B cell (primary cell): ENCODE measurements around the gene PNKD. TPM values are rescaled to one million over a fixed set of nuclear protein-coding genes. Genes with fewer than 3 reads are reported as not detected.

ENCODE experiments used
- ATAC-seq: fragments of 200-7000 bp; cut with Tn5 transposase; one replicate; pipeline ENCODE4 v1.10.0; 2021; ENCODE audit warnings: low read depth, mild to moderate bottlenecking, moderate number of reproducible peaks, moderate library complexity
- CTCF ChIA-PET: fragments of 350-600 bp; sonication (Branson Sonifier 250); formaldehyde crosslinking; loops from one replicate; lab custom pipeline; 2021; ENCODE audit warnings: antibody characterized with exemption, inconsistent platforms; lab: Charles Lee
- POLR2A ChIA-PET: fragments of 350-600 bp; sonication (Branson Sonifier 250); formaldehyde crosslinking; loops from one replicate; lab custom pipeline; 2021; ENCODE audit warnings: antibody characterized with exemption; lab: Charles Lee
- DNase-seq: peaks from one replicate; pipeline ENCODE4 v3.0.0; 2013
- H2AFZ ChIP-seq: 2 replicates; pipeline ENCODE4 v1.6.1; 2012; ENCODE audit warnings: mild to moderate bottlenecking, low read depth, low read length; ENCODE audit not compliant: insufficient read depth, poor library complexity, severe bottlenecking
- H3K27ac ChIP-seq, 2 donors: 1 replicate in 1 of 2; 2 replicates in 1 of 2; pipeline ENCODE4 v1.5.1; 2012 to 2013; ENCODE audit warnings: low read length in 2 of 2, mild to moderate bottlenecking in 2 of 2, moderate library complexity in 1 of 2
- H3K27me3 ChIP-seq, 4 experiments: fragments of 200-600 bp in 1 of 4; sonication (generic) in 1 of 4; replicated peaks in 1 of 4; 1 replicate in 2 of 4; 2 replicates in 2 of 4; pipeline versions ENCODE4 v1.6.1 to v1.7.0; 2013 to 2016; ENCODE audit warnings: low read length in 3 of 4, mild to moderate bottlenecking in 2 of 4, mixed read lengths in 1 of 4, moderate library complexity in 1 of 4; ENCODE audit not compliant: insufficient read depth in 4 of 4, control insufficient read depth in 3 of 4; ENCODE audit errors: control extremely low read depth in 1 of 4
- H3K36me3 ChIP-seq, 2 experiments: replicated peaks in 1 of 2; 1 replicate in 1 of 2; 2 replicates in 1 of 2; pipeline versions ENCODE4 v1.6.1 to v1.7.1; 2013; ENCODE audit warnings: low read length in 1 of 2; ENCODE audit not compliant: insufficient read depth in 2 of 2, control insufficient read depth in 1 of 2; ENCODE audit errors: control extremely low read depth in 1 of 2, extremely low read depth in 1 of 2
- H3K4me1 ChIP-seq, 2 donors: fragments of 200-600 bp in 1 of 2; sonication (generic) in 1 of 2; 1 replicate in 1 of 2; 2 replicates in 1 of 2; pipeline versions ENCODE4 v1.5.1 to v1.6.1; 2013 to 2017; ENCODE audit warnings: low read length in 2 of 2; ENCODE audit not compliant: control insufficient read depth in 2 of 2, insufficient read depth in 2 of 2
- H3K4me2 ChIP-seq: replicated peaks from 2 replicates; pipeline ENCODE3; 2012; ENCODE audit warnings: mild to moderate bottlenecking, low read depth, low read length; ENCODE audit not compliant: poor library complexity, severe bottlenecking
- H3K4me3 ChIP-seq, 5 experiments: fragments of 200-600 bp in 1 of 5; sonication (generic) in 1 of 5; 1 replicate in 3 of 5; 2 replicates in 2 of 5; pipeline versions ENCODE4 v1.5.1 to v1.7.0; 2011 to 2016; ENCODE audit warnings: low read length in 4 of 5, mild to moderate bottlenecking in 4 of 5, low read depth in 2 of 5, control low read depth in 1 of 5, moderate library complexity in 1 of 5; ENCODE audit not compliant: insufficient read depth in 1 of 5; ENCODE audit errors: control extremely low read depth in 1 of 5, extremely low read depth in 1 of 5
- H3K79me2 ChIP-seq: fragments of 200-600 bp; sonication (generic); one replicate; pipeline ENCODE4 v1.6.0; 2016; ENCODE audit warnings: low read length; ENCODE audit not compliant: control insufficient read depth, insufficient read depth
- H3K9ac ChIP-seq: fragments of 200-600 bp; sonication (generic); 2 replicates; pipeline ENCODE4 v1.6.1; 2017; ENCODE audit warnings: mild to moderate bottlenecking, low read length, moderate library complexity
- H3K9me3 ChIP-seq, 3 donors: one replicate each; pipeline versions ENCODE4 v1.6.1 to v1.7.1; 2013; ENCODE audit warnings: low read length in 2 of 3; ENCODE audit not compliant: control insufficient read depth in 2 of 3, insufficient read depth in 1 of 3; ENCODE audit errors: control extremely low read depth in 1 of 3
- H4K20me1 ChIP-seq: 2 replicates; pipeline ENCODE4 v1.6.0; 2012; ENCODE audit warnings: mild to moderate bottlenecking, low read length; ENCODE audit not compliant: insufficient read depth, control insufficient read depth, poor library complexity, severe bottlenecking
- H3K27ac Mint-ChIP-seq: one replicate; pipeline ENCODE4 v1.8.0; 2021; ENCODE audit warnings: mixed read lengths
- H3K27me3 Mint-ChIP-seq: one replicate; pipeline ENCODE4 v1.8.0; 2021; ENCODE audit warnings: mixed read lengths
- H3K4me1 Mint-ChIP-seq: one replicate; pipeline ENCODE4 v1.8.0; 2021; ENCODE audit warnings: mixed read lengths
- H3K4me3 Mint-ChIP-seq: one replicate; pipeline ENCODE4 v1.8.0; 2021; ENCODE audit warnings: mixed read lengths
- H3K9me3 Mint-ChIP-seq: one replicate; pipeline ENCODE4 v1.8.0; 2022; ENCODE audit warnings: mixed read lengths; ENCODE audit not compliant: insufficient read depth
- EZH2 ChIP-seq: IDR thresholded peaks from 2 replicates; pipeline ENCODE4 v1.6.1; 2012; ENCODE audit warnings: borderline replicate concordance, low read depth, mild to moderate bottlenecking, moderate library complexity, low read length; ENCODE audit not compliant: insufficient read depth, poor library complexity, severe bottlenecking
- WGBS: methylation state at CpG from one replicate; pipeline ENCODE4 v1.1.5; 2013; ENCODE audit warnings: missing lambda C conversion rate; ENCODE audit not compliant: insufficient coverage; 5-methylcytosine and 5-hydroxymethylcytosine counted together
- intact Hi-C: fragments of 100-400 bp; cut with micrococcal nuclease; formaldehyde crosslinking; loops from one replicate; pipeline ENCODE4 v1.10.0; 2022
- polyA plus RNA-seq: library from polyadenylated mRNA; depleted of rRNA; stranded (reverse); fragments of >200 nt; gene quantifications from 2 replicates; pipeline ENCODE4 v1.2.3, GENCODE V29; 2012
- total RNA-seq, 2 donors: library from RNA; stranded (reverse); fragments of 120-200 nt in 1 of 2; gene quantifications; 1 replicate in 1 of 2; 2 replicates in 1 of 2; pipeline versions ENCODE4 v1.2.3 to v1.2.4, GENCODE V29; 2013 to 2022
- TF ChIP-seq, protein P1 (sequence below): fragments of 200-600 bp; IDR thresholded peaks from one replicate; pipeline ENCODE4 v1.8.0; 2022; ENCODE audit warnings: antibody characterized with exemption, mild to moderate bottlenecking

PNKD gene
- total and polyA plus RNA-seq, 2 donors (not counting 1 experiment from before 2014, with no cell fraction given), result 29.7 to 55.8 TPM

DNA sequence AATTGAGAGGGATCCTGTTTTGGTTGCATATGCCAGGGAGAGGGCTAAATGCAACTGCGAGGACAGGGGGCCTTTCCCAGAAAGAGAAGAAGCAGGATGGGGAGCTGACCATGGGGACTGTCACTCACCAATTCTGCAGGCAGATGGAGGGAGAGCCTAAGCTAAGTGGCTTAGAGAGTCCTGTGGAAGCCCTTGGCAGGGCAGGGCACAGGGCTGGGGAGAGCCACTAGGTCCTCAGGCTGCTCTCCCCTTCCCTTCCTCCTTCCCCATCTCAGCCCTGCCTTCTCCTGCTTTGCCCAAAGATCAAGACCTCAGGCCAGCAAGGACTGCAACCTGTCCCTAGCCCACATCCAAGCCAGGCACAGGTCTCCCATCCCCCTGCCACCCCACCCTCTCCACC, 62.0 kb downstream of the PNKD start:
- Mint-ChIP-seq H3K4me3 (no peak overlapping the region), H3K4me1 (peaks cover 51% of the 10 kb centered on the region), H3K27me3 (peaks cover 3% of the 10 kb centered on the region), H3K9me3 (no peaks in the 10 kb centered on the region), H3K27ac (no peak overlapping the region)
- TF ChIP-seq, protein P1, sequence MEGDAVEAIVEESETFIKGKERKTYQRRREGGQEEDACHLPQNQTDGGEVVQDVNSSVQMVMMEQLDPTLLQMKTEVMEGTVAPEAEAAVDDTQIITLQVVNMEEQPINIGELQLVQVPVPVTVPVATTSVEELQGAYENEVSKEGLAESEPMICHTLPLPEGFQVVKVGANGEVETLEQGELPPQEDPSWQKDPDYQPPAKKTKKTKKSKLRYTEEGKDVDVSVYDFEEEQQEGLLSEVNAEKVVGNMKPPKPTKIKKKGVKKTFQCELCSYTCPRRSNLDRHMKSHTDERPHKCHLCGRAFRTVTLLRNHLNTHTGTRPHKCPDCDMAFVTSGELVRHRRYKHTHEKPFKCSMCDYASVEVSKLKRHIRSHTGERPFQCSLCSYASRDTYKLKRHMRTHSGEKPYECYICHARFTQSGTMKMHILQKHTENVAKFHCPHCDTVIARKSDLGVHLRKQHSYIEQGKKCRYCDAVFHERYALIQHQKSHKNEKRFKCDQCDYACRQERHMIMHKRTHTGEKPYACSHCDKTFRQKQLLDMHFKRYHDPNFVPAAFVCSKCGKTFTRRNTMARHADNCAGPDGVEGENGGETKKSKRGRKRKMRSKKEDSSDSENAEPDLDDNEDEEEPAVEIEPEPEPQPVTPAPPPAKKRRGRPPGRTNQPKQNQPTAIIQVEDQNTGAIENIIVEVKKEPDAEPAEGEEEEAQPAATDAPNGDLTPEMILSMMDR, result no peak
- no peak for TF ChIP-seq EZH2
- Histone ChIP-seq H3K9ac (no peak overlapping the region), H3K4me3 (no peak overlapping the region), H3K4me2 (no peak overlapping the region), H3K9me3 (peaks cover 0 to 4% (median 0%) of the 10 kb centered on the region in 3 donors), H3K4me1 (peaks cover 24 to 38% of the 10 kb centered on the region in 2 donors), H3K36me3 (no peaks in the 10 kb centered on the region), H2AFZ (no peak overlapping the region), H3K79me2 (no peaks in the 10 kb centered on the region), H3K27ac (no peak overlapping the region), H3K27me3 (no peaks in the 10 kb centered on the region), H4K20me1 (no peaks in the 10 kb centered on the region)
- WGBS, result 80% methylated on average over 1 of the region's 1 CpG
- ChIA-PET CTCF (interaction anchor here (1.5 kb wide), 1 partner anchor 24 kb away, joined by 4 read pairs; the partner anchor contains the start of gene CATIP), POLR2A (interaction anchor here (0.7 kb wide), 1 partner anchor 37 kb away, joined by 3 read pairs; no protein-coding TSS in a partner anchor)
- intact Hi-C loops, result no loop called here
- ATAC-seq (no peak), DNase-seq (no peak)

DNA sequence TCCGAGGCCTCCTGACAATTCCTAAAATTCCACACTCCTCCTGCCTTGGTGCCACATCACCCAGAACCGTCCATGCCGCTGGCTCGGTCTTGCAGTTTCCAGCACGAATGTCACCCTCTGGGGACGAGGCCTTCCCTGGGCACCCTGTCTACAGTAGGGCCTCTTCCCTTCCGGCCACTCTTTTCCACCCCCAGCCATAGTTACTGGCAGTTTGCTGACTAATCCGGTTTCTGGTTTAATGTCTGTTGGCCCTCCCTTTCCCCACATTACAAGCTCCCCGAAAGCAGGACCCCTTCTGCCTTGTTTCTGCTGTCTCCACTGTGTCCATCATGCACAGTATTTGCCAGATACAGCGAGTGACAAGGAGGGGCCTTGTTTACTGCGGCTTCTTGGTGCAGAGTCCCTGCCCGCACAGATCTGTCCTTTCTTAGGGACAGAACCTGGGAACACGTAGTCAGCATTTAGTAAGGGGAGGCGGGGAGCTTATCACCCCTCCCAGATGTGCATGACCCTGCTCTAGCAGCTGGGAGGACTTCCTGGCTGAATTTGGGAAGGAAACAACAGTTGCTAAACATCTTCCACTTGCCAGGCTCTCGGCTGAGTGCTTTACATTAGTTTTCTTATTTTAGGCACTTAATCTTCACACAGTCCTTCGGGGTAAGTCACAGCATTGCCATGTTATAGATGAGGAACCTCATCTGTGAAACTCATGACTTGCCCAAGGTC, 62.8 kb downstream of the PNKD start:
- no peaks in the 10 kb centered on the region for H3K79me2 ChIP-seq
- no peaks in the 10 kb centered on the region for H3K9me3 Mint-ChIP-seq
- ChIA-PET CTCF (interaction anchor here (1.5 kb wide), 1 partner anchor 23 kb away, joined by 4 read pairs; the partner anchor contains the start of gene CATIP), POLR2A (interaction anchor here (0.6 kb wide), 1 partner anchor 68 kb away, joined by 3 read pairs; no protein-coding TSS in a partner anchor)
- H3K4me2 ChIP-seq, result peak overlapping the region; percentile 0
- intact Hi-C loops, result no loop called here
- H3K9me3 ChIP-seq, result peaks cover 0 to 4% (median 0%) of the 10 kb centered on the region in 3 donors
- 34% methylated on average over 14 of the region's 16 CpGs for WGBS
- H2AFZ ChIP-seq, result peak overlapping the region; percentile 44
- no peak overlapping the region for H3K27ac ChIP-seq
- peaks cover 24 to 38% of the 10 kb centered on the region in 2 donors for H3K4me1 ChIP-seq
- ATAC-seq (no peak), DNase-seq (no peak)
- no peak overlapping the region for H3K4me3 ChIP-seq
- no peak overlapping the region for H3K4me3 Mint-ChIP-seq
- TF ChIP-seq EZH2, result no peak
- TF ChIP-seq, protein P1, result no peak
- H3K27me3 Mint-ChIP-seq, result peaks cover 3% of the 10 kb centered on the region
- peak overlapping the region; percentile 38 for H3K27ac Mint-ChIP-seq
- H4K20me1 ChIP-seq, result no peaks in the 10 kb centered on the region
- H3K9ac ChIP-seq, result no peak overlapping the region
- H3K4me1 Mint-ChIP-seq, result peaks cover 48% of the 10 kb centered on the region
- H3K36me3 ChIP-seq, result no peaks in the 10 kb centered on the region
- H3K27me3 ChIP-seq, result no peaks in the 10 kb centered on the region
